Colonic mucosa (tissue), 4 donors: ENCODE measurements around the gene USP28. TPM values are rescaled to one million over a fixed set of nuclear protein-coding genes. Genes with fewer than 3 reads are reported as not detected.

Source experiments
- DNase-seq: peaks from one replicate; pipeline ENCODE4 v3.0.0-alpha.2; 2020
- H3K27ac ChIP-seq: fragments of 200-600 bp; one replicate; pipeline ENCODE4 v1.8.0; 2021
- H3K27me3 ChIP-seq: fragments of 200-600 bp; one replicate; pipeline ENCODE4 v1.8.0; 2021
- H3K36me3 ChIP-seq: fragments of 200-600 bp; one replicate; pipeline ENCODE4 v1.8.0; 2021
- H3K4me1 ChIP-seq: fragments of 200-600 bp; one replicate; pipeline ENCODE4 v1.8.0; 2021; ENCODE audit warnings: mild to moderate bottlenecking
- H3K4me3 ChIP-seq: fragments of 200-600 bp; one replicate; pipeline ENCODE4 v1.8.0; 2021
- H3K9ac ChIP-seq, 2 donors: one replicate each; pipeline ENCODE4 v1.7.0; 2013; ENCODE audit warnings: control low read depth in 2 of 2, low read depth in 2 of 2, low read length in 2 of 2
- H3K9me3 ChIP-seq: fragments of 200-600 bp; one replicate; pipeline ENCODE4 v1.8.0; 2021
- intact Hi-C: fragments of 100-400 bp; cut with DNase I; formaldehyde crosslinking; loops from one replicate; pipeline ENCODE4 v1.14.1; 2022
- total RNA-seq, 2 donors: library from RNA; stranded (reverse); fragmentation: NEBNext Ultra II Directional in 1 of 2; extraction: Animal tissue kit (Norgen Biotek cat#: 25700) in 1 of 2; gene quantifications; one replicate each; pipeline ENCODE4 v1.2.1, GENCODE V29; 2021
- TF ChIP-seq, protein P1 (sequence below): fragments of 200-600 bp; IDR thresholded peaks from one replicate; pipeline ENCODE4 v1.8.0; 2022; ENCODE audit warnings: antibody characterized with exemption, mild to moderate bottlenecking
- donor health status: healthy.
- donor health status: DM: no; HTN: no; CAD: no.
- donor health status: DM: no; HTN: no; CAD: no.

USP28 gene
- total RNA-seq, 2 donors from 2014 or later = 25.7 to 35.3 TPM

DNA sequence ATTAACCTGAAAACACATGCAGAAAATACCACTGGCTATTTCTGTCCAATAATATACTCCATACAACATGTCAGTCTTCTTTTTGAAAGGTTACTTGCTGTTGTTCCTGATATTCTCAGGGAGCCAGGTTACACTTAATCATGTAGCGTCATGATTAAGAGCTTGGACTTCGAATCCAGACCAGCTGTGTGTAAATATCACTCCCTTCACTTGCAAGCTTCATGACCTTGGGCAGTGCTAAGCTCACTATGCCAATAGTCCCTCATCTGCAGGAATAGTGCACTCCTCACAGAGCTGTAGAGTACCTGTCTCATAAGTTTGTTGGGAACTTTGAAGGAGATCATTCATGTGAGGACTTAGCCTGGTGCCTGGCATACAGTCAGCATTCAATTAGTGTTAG, 31.1 kb upstream of the USP28 start:
- H3K27ac ChIP-seq = no peak overlapping the region
- intact Hi-C loops = loop anchor here (10.0 kb wide), 1 partner anchor 128 kb away; no protein-coding TSS in a partner anchor

DNA sequence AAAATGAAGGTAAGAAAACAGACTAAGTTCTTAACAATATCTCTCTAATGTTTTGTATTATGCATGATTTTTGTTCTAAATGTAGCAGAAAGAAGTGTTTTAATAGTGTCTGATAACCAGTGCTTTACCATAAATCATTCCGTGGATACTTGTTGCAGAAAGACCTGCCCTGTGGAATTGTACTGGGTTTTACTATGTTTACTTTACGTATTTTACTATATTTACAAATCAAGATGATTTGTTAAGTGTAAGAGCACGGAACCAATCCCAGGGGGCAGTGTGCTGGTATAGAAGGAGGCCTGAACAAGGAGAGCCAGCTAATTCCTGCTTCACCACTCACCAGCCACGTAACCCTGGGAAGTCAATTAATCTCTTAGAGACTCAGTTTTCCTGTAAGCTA, 30.7 kb upstream of the USP28 start:
- Histone ChIP-seq H3K27ac (no peak overlapping the region), H3K36me3 (no peaks in the 10 kb centered on the region), H3K4me1 (no peaks in the 10 kb centered on the region), H3K4me3 (no peak overlapping the region), H3K9ac (no peak overlapping the region), H3K9me3 (no peaks in the 10 kb centered on the region), H3K27me3 (no peaks in the 10 kb centered on the region)
- intact Hi-C loops = loop anchor here (10.0 kb wide), 1 partner anchor 129 kb away; no protein-coding TSS in a partner anchor
- TF ChIP-seq, protein P1, sequence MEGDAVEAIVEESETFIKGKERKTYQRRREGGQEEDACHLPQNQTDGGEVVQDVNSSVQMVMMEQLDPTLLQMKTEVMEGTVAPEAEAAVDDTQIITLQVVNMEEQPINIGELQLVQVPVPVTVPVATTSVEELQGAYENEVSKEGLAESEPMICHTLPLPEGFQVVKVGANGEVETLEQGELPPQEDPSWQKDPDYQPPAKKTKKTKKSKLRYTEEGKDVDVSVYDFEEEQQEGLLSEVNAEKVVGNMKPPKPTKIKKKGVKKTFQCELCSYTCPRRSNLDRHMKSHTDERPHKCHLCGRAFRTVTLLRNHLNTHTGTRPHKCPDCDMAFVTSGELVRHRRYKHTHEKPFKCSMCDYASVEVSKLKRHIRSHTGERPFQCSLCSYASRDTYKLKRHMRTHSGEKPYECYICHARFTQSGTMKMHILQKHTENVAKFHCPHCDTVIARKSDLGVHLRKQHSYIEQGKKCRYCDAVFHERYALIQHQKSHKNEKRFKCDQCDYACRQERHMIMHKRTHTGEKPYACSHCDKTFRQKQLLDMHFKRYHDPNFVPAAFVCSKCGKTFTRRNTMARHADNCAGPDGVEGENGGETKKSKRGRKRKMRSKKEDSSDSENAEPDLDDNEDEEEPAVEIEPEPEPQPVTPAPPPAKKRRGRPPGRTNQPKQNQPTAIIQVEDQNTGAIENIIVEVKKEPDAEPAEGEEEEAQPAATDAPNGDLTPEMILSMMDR = peak; percentile 34
- DNase-seq = peak; percentile 68

More for the DNA sequence above, 31.1 kb upstream of the USP28 start:
- no peak overlapping the region for H3K4me3 ChIP-seq
- H3K27me3 ChIP-seq = no peaks in the 10 kb centered on the region
- peak; percentile 19 for DNase-seq
- H3K4me1 ChIP-seq = no peaks in the 10 kb centered on the region
- no peaks in the 10 kb centered on the region for H3K9me3 ChIP-seq
- no peak overlapping the region for H3K9ac ChIP-seq
- no peaks in the 10 kb centered on the region for H3K36me3 ChIP-seq
- TF ChIP-seq, protein P1 = no peak

DNA sequence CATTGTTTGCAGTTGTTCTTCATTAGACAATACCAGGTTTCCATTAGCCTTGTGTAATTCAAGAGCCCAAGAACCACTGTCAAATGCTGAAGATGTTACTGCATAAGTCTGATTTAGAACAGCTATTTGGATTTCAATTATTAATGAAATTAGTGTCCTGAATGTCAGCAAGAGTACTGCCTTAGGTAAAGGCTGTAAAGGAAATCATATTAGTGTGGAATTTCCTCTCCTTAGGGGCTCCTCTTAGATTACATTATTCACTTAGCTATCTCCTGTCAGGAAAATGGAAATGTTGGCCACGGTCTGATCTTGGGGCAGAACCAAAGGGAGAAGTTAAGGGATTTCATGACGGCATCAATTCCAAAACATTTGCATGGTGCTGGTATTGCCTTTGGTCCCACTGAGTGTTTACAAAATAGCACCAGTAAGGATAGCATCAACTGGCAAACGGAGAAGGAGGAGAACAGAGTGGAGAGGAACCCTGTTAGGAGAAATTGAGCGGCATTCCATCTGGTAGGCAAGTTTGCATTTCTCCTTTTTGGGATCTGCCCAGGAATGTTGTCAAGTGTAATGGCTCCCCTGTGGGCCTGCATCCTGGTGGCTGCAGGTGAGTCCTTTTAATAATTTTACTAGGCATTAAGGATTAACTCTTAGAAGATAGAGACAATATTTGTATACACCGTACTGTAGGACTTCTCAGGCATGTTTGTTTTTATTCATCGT, 29.2 kb upstream of the USP28 start, which contains the start of gene HTR3B:
TSS of gene HTR3B (plus strand) at position 418 of the 723 bp plus-strand sequence. CDS start at position 556, 138 bp downstream.
- H3K36me3 ChIP-seq = no peaks in the 10 kb centered on the region
- H3K9ac ChIP-seq = no peak within 1 kb of the TSS
- H3K9me3 ChIP-seq = no peaks in the 10 kb centered on the region
- no peaks in the 10 kb centered on the region for H3K27me3 ChIP-seq
- intact Hi-C loops = loop anchor here (10.0 kb wide), 1 partner anchor 130 kb away; no protein-coding TSS in a partner anchor
- H3K27ac ChIP-seq = no peak within 1 kb of the TSS
- DNase-seq = no peak
- TF ChIP-seq, protein P1 = no peak
- H3K4me3 ChIP-seq = no peak within 1 kb of the TSS
- H3K4me1 ChIP-seq = no peaks in the 10 kb centered on the region

DNA sequence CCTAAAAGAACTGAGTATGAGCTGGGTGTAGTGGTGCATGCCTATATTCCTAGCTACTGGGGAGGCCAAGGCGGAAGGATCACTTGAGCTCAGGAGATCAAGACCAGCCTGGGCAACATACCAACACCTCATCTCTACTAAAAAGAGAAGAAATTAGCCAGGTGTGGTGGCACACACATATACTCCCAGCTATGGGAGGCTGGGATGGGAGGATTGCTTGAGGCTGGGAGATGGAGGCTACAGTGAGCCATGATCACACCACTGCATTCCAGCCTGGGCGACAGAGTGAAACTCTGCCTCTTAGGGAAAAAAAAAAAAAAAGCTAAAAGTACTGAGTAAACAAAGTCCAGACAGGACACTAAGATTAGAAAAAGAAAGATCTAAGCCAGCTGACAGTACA, 25.8 kb upstream of the USP28 start:
- TF ChIP-seq, protein P1 = no peak
- Histone ChIP-seq H3K9me3 (no peaks in the 10 kb centered on the region), H3K4me1 (no peaks in the 10 kb centered on the region), H3K27me3 (no peaks in the 10 kb centered on the region), H3K9ac (no peak overlapping the region), H3K4me3 (no peak overlapping the region), H3K27ac (no peak overlapping the region), H3K36me3 (no peaks in the 10 kb centered on the region)
- DNase-seq = no peak
- intact Hi-C loops = loop anchor here (10.0 kb wide), 1 partner anchor 134 kb away; no protein-coding TSS in a partner anchor

DNA sequence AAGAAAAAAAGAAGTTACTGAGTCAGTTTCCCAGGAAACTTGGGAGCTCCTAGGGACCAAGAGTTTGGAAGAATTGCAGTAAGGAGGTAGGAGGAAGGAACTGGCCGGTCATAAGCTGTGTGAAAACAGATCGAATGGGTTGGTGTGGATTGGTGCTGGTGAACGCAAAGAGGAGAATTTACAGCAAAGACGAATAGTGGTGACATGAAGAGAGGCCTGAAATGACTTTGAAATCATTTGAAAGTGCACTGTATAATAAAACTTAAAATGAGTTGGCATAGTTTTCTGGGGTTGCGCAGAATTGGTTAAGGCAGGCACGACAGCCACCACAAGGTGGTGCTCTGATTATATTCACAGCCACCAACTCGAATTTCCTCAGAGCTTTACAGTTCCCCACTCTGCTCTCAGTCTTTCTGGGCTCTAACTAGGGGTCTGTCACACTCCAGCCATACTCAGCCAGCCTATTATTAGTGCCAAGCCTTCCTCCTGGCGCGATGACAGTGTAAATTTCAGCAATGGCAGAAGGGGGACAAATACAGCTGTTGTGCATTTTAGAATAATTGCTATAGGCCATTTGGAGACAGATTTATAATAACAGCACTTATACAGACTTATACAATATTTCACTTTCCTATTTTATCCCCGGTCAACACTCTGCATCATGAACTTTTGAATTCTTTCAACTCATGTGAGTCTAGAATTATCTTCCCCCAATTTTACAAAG, 20.9 kb upstream of the USP28 start:
- Histone ChIP-seq H3K27ac (no peak overlapping the region), H3K27me3 (no peaks in the 10 kb centered on the region), H3K9me3 (no peaks in the 10 kb centered on the region), H3K4me3 (no peak overlapping the region), H3K36me3 (no peaks in the 10 kb centered on the region), H3K4me1 (no peaks in the 10 kb centered on the region), H3K9ac (no peak overlapping the region)
- TF ChIP-seq, protein P1 = peak; percentile 69
- DNase-seq = peak; percentile 30
- intact Hi-C loops = loop anchor here (2.0 to 10.0 kb wide), 2 partner anchors 98 to 364 kb away; no protein-coding TSS in a partner anchor
